ENCODE results near the gene CALM1.

DNA sequence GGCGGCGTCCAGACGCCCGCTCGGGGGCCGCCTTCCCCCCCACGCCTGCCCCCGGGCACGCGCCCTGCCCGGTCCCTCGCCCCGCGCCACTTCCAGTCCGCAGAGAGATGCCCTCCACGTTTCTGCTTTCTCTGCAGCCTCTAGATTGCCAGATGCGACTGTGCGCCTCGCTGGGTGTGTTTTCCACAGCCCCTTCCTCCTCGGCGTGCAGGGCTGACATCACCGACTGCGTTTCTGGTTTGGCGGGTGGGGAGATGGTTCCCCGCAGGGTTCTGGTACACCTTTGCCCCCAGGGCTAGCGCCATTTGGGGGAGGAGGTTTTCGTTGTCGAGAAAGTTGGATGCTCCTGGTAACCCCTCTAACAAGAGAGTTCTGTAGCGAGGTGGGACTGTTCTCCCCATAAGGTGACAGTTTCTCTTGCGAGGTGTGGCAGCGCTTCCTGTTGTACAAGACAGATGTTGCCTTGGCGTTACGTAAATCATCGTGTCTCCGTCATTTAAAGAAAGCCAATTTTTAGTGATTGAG is 1.5 kb downstream of the CALM1 start:
- TF ChIP-seq EP300 (conservative IDR thresholded peaks at IDR 0.05; ENCODE audit: poor library complexity, severe bottlenecking): peak; percentile 20
- TF ChIP-seq, protein P1, sequence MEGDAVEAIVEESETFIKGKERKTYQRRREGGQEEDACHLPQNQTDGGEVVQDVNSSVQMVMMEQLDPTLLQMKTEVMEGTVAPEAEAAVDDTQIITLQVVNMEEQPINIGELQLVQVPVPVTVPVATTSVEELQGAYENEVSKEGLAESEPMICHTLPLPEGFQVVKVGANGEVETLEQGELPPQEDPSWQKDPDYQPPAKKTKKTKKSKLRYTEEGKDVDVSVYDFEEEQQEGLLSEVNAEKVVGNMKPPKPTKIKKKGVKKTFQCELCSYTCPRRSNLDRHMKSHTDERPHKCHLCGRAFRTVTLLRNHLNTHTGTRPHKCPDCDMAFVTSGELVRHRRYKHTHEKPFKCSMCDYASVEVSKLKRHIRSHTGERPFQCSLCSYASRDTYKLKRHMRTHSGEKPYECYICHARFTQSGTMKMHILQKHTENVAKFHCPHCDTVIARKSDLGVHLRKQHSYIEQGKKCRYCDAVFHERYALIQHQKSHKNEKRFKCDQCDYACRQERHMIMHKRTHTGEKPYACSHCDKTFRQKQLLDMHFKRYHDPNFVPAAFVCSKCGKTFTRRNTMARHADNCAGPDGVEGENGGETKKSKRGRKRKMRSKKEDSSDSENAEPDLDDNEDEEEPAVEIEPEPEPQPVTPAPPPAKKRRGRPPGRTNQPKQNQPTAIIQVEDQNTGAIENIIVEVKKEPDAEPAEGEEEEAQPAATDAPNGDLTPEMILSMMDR (IDR thresholded peaks at IDR 0.05; ENCODE audit: poor library complexity, severe bottlenecking): no peak
- TF ChIP-seq RAD21 (conservative IDR thresholded peaks at IDR 0.05): peak; percentile 30
- TF ChIP-seq EZH2 (IDR thresholded peaks at IDR 0.05; ENCODE audit: borderline replicate concordance, insufficient read depth, low read length, poor library complexity, severe bottlenecking): no peak
- TF ChIP-seq TAF1 (IDR thresholded peaks at IDR 0.05; ENCODE audit: low read depth): no peak

Data from neural cell (in vitro differentiated cells).